Activated CD8-positive, alpha-beta memory T cell treated with anti-CD3 and anti-CD28 coated beads, Interleukin-2, amount 50 U/mL, for 24 hours (primary cell): ENCODE data around the gene DOK7.
"Not testable (repeated sequence)": the region's sequence is repeated elsewhere in the genome, so short reads cannot be mapped to it uniquely, and the experiment has no call there.

Experiments used
- DNase-seq: peaks from one replicate; pipeline ENCODE4 v3.0.0-alpha.2; 2020; ENCODE audit errors: extremely low read depth

The DOK7 gene

DNA sequence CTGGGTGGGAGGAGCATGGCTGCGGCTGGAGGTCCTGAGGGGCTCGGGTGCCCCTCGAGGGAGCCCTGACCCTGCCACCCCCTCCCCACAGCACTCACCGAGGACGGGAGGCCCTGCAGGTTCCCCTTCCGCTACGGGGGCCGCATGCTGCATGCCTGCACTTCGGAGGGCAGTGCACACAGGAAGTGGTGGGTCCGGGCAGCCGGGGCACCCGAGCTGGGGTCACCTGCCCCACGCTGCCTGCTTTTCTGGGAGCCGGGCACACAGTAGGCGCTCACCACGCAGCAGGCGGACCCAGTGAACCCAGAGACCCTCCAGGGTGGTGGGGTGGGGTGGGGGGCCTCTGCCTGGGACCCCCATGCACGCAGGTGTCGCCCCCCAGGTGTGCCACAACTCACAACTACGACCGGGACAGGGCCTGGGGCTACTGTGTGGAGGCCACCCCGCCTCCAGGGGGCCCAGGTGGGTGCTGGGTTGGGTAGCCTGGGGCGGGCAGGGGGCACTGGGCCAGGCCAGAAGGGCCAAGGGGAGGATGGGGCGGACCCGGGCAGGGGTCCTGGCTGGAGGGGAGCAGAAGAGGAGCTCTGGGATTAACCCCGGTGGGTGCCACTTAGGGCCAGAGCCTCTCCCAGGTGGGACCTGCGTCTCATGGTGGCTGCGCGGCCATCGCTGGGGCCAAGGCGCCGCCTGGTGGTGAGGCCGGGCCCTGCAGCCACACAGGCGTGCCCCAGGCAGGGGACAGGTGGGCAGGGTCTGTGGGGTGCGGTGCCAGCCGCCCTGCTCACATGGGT, 20.0 kb upstream of the DOK7 start:
- DNase-seq: peak; percentile 12

DNA sequence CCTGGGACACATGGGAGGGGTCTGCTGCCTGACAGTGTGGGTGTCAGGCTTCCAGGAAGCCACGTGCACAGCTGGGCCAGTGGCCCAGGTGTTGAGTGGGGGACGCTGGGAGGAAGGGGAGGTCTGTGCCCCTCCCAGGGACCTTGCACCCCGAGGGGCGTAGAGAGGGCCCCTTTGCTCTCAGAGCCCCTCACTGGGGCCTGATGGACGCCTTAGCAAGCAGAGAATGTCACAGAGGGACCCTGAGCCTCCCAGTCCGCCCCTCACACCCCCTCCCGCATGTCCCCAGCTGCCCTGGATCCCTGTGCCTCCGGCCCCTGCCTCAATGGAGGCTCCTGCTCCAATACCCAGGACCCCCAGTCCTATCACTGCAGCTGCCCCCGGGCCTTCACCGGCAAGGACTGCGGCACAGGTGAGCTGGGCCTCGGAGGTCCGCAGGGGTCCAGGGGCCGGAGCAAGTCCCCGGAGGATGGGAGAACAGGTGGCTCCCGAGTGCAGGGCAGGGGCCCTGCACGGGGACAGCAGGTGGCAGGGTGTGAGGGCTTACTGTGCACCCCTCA, 19.3 kb upstream of the DOK7 start:
- DNase-seq: no peak

DNA sequence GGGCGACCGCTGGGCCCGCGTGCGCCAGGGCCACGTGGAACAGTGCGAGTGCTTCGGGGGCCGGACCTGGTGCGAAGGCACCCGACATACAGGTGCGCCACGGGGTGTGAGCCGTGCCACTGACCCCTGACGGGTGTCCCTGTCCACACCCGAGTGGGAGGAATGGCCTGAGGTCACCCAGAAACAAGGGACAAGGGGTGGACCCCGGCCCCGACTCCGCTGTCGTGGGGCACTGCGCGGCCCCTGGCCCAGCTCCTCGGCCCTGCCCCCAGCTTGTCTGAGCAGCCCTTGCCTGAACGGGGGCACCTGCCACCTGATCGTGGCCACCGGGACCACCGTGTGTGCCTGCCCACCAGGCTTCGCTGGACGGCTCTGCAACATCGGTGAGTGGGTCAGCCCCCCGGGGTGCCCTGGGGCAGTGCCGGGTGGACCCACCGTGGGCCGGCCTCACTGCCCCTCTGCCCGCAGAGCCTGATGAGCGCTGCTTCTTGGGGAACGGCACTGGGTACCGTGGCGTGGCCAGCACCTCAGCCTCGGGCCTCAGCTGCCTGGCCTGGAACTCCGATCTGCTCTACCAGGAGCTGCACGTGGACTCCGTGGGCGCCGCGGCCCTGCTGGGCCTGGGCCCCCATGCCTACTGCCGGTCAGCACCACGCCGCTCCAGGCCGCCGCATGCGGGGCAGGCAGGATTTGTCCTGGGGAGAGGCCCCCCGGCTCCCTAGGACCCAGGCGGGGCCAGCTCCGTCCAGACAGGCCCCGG, 18.6 kb upstream of the DOK7 start:
- DNase-seq: no peak

DNA sequence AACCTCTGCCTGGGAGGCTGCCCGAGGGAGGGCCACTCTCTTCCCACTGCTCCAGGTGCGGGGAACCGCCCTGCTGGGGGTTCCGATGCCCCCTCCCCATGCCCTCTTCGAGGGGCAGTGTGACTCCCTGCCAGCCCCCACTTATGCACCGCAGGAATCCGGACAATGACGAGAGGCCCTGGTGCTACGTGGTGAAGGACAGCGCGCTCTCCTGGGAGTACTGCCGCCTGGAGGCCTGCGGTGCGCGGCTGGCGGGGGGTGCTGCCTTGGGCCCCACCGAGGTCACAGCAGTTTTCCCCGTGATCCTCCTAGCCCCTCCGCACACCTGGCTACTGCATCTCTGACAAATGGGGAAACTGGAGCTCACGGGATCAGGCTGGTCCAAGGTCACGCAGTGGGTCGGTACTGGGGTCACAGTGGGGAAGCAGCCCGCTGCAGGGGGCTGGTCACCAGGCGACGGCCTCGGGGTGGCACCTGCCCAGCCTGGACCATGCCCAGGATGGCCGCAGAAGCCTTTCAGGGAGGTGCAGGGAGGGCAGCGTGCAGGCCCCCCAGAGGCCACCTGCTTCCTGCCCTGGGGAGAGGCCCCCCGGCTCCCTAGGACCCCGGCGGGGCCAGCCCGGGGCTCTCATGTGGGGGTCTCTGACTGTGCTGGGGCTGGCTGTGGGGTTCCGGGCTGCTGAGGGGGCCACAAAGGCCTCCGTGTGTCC, 17.8 kb upstream of the DOK7 start:
- DNase-seq: no peak

DNA sequence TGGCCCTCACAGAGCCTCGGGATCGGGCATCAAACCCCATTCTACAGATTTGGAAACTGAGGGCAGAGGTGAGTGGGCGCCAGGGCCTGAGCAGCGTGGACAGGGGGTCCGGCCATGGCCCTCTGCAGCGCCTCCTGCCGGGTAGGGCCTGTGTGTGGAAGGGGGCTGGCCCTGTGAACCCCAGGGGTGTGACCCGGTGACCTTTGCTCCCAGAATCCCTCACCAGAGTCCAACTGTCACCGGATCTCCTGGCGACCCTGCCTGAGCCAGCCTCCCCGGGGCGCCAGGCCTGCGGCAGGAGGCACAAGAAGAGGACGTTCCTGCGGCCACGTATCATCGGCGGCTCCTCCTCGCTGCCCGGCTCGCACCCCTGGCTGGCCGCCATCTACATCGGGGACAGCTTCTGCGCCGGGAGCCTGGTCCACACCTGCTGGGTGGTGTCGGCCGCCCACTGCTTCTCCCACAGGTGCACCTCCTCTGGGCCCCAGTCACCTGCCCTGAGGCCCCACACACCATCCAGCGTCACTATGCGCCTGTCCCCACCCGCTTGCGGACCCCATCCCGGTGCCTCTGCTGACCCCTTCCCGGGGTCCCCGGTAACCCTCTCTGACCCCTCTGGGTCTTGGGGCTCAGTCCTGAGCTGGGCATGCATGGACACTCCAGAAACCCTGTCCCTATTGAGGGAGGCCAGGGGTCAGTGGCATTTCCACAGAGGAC, 17.1 kb upstream of the DOK7 start:
- no peak for DNase-seq

DNA sequence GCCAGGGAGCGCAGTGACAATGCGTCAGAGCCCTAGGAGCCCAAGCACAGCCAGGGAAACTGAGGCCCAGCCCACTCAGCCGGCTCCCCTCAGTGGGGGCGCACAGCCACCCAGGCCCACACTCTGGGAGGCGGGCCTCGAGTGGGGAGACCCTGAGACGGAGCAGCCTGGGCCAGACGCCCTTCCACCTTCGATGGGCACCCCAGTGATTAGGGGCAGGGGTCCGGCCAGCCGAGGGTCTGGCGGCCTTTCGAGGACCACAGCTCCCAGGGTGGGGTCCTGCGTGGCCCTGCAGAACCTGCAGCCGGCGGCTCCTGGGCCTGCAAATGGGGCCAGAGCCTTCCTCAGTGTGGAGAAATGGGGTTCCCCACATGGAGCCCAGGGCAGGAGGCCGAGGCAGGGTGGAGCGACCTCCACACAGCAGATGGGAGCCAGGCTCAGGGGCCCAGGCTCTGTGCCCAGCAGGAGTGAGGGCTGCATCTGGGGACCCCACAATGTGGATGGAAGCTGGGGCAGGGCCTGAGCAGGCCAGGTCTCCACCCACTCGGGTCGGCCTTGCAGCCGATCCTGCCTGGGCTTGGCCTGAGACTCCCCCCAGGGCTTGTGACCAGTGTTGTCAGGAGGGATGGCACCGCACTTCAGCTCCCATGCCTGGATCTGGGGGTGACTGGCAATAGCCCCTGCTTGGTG, 16.3 kb upstream of the DOK7 start:
- DNase-seq: no peak

DNA sequence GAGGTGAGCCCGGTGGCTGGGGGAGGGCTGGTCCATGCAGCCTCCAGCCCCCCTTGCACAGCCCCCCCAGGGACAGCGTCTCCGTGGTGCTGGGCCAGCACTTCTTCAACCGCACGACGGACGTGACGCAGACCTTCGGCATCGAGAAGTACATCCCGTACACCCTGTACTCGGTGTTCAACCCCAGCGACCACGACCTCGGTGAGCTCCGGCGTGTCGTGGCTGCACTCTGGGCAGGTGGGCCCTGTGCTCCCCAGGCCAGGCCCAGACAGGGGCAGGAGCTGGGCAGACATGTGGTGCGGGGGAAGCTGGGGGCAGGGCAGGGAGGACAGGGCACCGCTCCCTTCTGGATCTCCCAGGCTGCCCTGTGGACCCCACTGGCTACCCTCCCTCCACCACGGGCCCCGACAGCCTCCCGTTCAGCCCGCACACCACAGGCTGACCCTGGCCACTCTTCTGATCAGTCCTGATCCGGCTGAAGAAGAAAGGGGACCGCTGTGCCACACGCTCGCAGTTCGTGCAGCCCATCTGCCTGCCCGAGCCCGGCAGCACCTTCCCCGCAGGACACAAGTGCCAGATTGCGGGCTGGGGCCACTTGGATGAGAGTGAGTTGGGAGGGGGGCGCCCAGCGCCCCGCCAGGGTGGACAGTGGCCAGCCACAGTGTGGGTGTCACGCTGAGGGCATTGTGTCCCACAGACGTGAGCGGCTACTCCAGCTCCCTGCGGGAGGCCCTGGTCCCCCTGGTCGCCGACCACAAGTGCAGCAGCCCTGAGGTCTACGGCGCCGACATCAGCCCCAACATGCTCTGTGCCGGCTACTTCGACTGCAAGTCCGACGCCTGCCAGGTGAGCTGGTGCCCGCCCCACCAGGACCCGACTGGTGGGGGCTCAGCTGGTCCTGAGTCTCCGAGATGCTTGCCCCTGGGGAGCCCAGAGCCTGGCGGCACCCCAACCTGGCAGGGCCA, 15.4 kb upstream of the DOK7 start:
- DNase-seq: no peak

DNA sequence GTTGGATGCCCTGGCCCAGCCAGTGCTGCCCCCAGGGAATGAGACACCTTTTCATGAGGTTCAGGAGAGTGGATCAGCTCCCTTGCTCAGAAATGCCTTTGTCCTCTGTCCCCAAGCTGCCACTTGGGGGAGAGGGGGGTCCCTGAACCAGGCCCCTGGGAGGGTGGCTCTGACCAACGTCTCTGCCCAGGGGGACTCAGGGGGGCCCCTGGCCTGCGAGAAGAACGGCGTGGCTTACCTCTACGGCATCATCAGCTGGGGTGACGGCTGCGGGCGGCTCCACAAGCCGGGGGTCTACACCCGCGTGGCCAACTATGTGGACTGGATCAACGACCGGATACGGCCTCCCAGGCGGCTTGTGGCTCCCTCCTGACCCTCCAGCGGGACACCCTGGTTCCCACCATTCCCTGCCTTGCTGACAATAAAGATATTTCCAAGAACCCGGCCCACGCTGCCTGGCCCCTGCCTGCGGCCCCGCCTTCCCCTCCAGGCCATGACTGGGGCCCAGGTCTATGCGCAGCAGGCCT, 14.0 kb upstream of the DOK7 start:
- DNase-seq: no peak

DNA sequence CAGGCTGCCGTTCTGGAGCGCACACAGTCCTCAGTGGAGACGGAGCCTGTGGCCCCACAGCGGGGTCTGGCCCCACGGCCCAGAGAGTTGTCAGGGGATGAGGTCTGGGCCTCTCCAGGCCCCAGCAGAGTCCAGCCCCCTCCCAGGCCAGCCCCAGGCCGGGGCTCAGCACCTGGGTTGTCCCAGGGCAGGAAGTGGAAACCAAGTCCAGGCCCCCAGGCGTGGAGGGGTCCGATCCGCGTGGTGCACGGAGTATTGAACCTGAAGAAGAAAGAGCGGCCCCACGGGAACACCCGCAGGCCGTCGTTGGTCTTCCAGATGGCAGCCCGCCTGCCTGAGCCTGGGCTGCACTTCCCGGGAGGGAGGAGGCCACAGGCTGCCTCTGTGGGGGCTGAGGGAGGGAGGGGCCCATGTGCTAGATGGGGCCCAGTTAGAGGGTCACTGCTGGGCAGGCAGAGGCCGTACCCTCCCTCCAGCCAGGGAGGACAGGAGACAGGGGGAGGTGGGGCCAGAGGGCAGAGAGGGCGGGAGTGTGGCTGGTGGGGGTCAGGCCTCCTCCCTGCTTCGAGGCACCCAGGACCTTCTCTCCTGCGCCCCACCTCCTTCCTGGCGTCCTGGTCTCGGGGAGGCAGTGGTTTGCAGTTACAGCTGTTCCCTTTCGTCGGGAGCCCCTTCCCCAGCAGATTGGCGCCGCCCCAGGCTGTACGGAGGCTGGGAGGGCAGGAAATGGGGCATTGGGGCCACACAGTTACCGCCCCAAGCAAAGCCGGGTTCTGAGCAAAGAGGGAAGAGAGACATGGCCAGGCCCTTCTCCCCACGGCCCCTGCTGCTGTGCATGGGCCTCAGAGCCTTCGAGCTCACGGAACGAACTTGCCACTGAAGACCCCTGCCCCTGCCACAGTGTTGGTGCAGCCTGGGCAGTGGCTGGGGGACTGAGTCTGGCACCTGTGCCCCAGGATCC, 13.3 kb upstream of the DOK7 start:
- no peak for DNase-seq

DNA sequence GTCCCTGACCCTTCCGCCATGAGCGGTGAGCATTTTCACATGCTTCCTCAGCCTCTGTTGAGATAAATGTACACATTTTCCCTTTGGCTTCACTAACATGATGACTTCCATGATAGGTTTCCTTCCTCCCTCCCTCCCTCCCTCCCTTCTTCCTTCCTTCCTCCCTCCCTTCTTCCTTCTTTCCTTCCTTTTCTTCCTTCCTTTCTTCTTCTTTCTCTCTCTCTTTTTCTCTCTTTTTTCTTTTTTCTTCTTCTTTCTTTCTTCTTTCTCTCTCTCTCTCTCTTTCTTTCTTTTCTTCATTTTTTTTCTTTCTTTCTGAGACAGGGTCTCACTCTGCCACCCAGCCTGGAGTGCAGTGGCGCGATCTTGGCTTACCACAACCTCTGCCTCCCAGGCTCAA, 12.5 kb upstream of the DOK7 start:
- DNase-seq: no peak

DNA sequence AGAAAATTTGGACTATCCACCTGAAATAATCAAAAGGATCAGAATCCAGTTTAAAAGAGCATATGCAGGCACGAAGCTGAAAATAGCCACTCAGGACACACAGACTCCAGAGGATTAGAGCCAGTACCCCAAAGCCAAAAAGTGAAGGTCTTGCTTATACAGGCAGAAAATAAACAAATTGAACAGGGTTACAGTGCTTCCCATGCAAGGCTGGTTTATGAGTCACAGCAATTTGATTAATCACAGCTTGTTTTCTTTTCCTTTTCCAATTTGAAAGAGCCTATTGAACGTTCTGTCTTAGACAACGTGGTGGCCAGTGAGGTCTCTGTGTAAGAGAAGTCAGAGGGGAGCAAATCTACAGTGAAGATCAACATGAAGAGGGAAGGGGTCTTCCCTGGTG, 11.2 kb upstream of the DOK7 start:
- DNase-seq: no peak

DNA sequence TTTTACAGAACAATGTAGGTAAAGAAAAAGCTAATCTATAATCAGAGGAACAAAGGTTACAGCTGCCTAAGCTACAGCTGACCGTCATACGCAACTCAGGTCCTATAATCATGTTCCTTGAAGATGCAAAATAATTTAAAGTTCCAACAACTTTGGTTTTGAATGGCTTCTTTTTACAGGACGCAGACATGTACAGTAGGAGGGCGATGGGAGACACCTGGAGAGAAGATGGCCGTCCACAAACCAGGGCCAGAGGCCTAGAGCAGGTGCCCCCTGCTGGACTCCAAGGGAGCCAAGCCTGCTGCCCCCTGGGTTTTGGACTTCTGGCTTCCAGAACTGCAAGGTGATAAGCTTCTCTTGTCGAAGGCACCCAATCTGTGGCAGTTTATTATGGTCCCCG, 10.7 kb upstream of the DOK7 start:
- no peak for DNase-seq

DNA sequence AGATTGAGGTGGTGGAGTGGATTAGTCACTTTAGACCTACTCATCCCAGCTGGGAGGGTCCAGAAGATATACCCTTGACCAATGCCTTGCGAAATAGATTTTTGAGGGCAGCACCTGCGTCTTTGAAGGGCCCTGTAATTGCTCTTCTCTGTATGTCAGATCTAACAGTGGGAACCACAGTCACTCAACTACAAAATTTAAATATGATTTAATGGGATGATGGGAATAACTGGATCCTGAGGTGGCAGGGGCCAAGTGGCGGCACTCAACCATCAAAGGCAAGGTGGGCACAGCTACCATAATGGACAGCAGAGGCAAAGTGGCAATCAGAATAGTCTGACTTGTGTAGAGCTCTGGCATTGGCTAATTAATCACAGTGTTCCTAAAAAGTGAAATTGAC, 7.5 kb upstream of the DOK7 start:
- DNase-seq: not testable (repeated sequence)

DNA sequence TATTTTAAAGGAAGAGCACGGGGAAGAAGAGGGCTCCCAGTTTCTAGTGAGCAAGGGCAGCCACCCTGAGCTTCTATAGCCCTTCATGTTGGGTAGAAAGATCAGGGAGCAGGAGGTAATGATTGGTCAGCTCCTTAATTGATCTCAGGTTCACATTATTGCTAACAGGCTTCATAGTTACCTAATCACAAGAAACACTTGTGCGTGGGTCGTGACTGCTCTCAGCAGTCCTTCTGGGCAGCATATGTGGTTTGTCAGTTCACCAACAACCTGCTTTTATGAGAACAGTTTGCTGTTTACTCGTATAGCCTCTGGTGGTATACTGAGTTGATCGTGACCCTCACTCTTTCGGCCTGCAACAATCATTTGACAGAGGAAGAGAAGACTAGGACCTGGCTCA, 4.7 kb upstream of the DOK7 start:
- no peak for DNase-seq

DNA sequence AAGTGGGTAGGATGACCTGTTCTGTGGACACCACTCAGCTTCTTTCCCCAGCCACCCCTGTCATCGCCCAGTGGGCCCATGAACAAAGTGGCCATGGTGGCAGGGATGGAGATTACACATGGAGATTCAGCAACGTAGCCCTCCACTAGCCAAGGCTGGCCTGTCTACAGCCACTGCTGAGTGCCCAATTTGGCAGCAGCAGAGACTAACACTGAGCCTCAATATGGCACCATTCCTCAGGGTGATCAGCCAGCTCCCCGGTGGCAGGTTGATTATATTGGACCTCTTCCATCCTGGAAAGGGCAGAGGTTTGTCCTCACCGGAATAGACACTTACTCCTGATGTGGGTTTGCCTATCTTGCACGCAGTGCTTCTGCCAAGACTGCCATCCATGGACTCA, 4.0 kb upstream of the DOK7 start:
- DNase-seq: not testable (repeated sequence)

DNA sequence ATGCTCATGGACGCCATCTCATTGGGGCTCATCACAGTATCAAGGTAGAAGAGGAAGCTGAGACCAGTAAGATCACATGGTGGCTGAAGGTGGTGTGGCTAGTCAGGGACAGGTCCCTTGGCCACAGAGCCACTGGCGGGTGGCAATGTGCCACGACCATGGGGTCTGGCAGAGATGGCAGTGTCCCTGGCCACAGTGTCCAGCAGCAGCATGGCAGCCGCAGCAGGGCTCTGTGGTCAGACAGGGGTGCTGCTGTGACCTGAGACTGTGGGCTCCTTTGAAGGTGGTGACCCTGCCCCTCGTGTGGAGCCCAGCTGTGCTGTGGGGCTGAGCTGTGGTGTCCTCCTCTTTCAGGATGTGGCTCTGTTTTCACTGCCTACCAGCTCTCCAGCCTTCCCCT, 2.2 kb upstream of the DOK7 start:
- no peak for DNase-seq

DNA sequence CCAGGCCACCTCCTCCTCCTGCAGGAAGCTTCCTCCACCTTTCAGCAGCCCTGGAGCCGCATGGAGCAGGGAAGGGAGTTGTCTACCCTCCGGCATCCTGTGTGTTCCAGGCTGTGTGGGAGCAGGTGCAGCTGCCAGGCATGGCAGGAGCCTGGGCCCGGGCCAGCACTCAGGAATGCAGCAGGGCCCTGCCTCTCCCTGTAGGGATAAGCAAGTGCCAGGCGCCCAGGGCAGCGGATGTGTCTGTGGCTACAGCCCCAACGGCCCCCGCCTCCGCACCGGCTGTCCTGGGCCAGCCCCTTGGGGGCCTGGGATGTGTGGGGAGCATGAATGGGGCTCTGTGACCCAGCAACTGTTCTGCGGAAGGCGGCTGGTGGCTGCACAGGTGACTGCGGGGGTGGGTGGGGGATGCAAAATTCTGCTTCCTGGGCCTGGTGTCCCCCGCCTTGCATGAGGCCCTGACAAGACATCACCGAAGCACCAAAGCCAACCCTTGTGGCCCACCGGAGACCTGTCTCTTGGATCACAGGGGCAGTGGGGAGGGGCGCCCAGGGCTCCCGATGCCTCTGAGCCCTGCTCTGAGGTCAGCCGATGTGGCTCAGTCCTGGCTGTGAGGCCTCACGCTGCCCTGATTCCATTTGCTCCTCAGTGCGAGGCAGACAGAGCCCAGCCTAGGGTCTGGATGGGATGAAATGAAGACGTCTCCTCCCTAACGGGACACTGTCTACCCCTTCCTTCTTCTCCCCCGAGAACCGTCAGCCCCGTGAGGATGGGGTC, 1.4 kb upstream of the DOK7 start:
- DNase-seq: no peak

DNA sequence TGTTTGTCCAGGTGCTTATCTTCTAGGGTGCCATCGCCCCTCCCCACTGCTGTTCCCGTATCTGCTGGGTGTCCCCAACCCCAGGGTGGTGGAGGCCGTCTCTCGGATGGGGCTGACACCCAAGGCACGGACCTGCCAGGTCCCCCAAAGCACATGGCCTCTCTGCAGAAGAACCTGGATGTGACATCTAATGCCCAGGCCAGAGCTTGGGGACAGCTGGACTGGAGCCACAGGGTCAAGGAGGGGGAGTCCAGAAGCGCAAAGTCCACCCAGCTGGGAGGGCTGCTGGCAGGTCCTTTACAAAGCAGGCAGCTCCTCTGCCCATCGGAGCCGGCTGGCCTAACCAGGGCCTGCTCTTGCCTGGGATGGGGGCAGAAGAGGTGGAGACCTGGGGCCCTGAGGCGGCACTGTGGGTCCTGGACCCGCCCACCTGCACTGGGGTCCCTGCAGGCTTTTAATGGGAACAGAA, 751 bp upstream of the DOK7 start:
- DNase-seq: no peak
